ENCODE data around the gene SART1.
A peak's percentile ranks its signal among the peaks of the same experiment; 100 is the strongest.
"Not testable (repeated sequence)": the region's sequence is repeated elsewhere in the genome, so short reads cannot be mapped to it uniquely, and the experiment has no call there.

Gene SART1

GRCh38 chr11:65988791-65989592 lies 27.5 kb downstream of the SART1 start:
- peak; percentile 84 to 95 (median 85) for DNase-seq (ENCODE audit: low read depth in 2 of 3, low spot score in 1 of 3)

DNA sequence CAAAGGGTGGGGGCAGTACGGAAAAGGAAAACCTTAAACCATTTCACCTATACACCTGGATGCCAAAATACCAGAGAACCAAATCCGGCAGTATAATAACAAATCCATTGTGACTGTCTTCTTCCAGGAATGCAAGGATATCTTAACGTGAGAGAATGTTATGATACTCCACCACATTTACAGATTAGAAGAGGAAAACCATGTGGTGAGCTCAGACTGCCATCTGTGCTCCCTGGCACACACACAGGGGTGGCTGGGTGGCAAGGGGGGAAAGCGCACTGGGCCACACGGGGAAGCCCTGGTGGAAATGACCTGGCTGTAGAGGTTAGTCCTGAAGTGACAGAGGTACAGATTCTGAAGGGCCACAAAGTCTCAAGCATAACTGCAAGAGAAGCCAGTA lies 30.5 kb downstream of the SART1 start:
- no peak for DNase-seq (ENCODE audit: low read depth in 2 of 3, low spot score in 1 of 3)

- no peak for DNase-seq (ENCODE audit: low read depth in 2 of 3, low spot score in 1 of 3)
Observed at GRCh38 chr11:65997286-65997685, 35.8 kb downstream of the SART1 start.

DNA sequence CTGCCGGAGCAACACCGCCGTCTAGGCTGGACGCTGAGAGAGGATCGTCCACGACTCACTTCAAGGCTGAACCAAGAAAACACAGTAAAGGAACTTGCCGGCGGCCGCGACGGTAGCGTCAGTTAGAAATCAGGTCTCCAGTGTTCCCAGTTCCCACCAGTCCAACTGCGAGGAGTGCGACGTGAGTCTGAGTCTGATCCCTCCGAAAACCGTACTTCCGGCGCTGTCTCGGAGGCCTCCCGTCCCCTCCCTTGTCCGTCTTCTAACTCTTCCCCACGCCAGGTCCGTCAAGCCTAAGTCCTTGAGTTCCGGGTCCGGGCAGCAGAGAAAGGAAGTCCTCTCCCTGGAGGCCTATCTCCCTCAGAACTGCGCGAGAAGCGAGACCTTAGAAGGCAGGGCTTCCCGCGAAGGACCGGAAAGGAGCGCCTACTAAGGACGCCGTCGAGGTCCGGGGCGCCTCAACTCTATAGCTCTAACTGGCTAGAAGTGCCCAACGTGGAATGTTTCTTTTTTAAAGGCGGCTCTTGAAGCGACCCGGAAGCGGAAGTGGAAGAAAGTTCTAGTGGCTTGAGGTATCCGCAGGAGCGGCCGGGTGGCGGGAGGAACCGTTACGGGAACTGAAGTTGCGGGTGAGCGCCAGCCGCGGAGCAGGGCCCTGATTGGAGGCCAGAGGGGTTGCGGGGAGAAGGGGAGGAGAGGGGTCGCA lies 40.6 kb downstream of the SART1 start, which contains the start of the genes BANF1 and EIF1AD:
TSS of gene BANF1 (plus strand) at position 562 of the 706 bp plus-strand sequence. CDS start 748 bp downstream, outside the sequence.
TSS of gene EIF1AD (minus strand) at position 216 of the 706 bp plus-strand sequence. CDS start 1,768 bp downstream, outside the sequence.
- DNase-seq (ENCODE audit: low read depth in 2 of 3, low spot score in 1 of 3): peak; percentile 88 to 96 (median 94)

GRCh38 chr11:66002648-66003225 lies 41.2 kb downstream of the SART1 start:
- DNase-seq (ENCODE audit: low read depth in 2 of 3, low spot score in 1 of 3): no peak

GRCh38 chr11:66003291-66003690 lies 41.8 kb downstream of the SART1 start:
- no peak for DNase-seq (ENCODE audit: low read depth in 2 of 3, low spot score in 1 of 3)

- DNase-seq (ENCODE audit: low read depth in 2 of 3, low spot score in 1 of 3): no peak
Observed at GRCh38 chr11:66004186-66004585, 42.7 kb downstream of the SART1 start.

DNA sequence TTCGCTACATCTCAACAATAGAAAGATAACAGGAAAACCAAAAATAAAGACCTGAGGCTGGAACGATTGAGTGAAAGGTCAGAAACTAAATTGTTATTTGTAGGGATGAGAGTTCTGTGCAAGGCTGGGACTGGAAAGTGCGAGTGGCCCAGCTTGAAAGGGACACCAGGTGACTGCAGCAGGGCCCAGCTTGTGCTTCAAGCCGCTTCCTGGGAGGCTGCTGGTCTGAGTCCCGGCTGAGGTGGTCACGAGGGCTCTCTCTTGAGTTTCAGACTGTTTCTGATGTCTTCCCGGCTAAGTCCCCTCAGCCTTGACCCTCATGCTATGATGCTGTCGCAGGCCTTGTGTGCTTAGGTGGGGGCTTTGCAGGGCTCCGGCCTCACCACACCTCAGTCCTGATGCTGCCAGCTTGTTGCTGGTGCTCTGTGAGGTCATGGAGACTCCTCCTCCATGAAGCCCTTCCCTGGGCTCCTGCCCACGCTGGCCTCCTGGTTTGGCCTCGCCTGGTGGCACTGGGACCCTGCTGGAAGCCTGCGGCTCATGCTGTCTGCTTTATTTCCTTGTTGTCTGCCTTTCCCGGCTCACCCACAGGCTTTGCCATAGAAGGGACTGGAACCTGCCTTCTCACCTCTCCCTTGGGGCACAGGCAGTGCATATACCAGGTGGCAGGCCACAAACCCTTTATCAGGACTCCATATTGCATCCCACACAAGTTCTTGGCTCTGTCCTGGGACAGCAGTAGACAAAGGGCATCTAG lies 44.8 kb downstream of the SART1 start:
- no peak for DNase-seq (ENCODE audit: low read depth in 2 of 3, low spot score in 1 of 3)

DNA sequence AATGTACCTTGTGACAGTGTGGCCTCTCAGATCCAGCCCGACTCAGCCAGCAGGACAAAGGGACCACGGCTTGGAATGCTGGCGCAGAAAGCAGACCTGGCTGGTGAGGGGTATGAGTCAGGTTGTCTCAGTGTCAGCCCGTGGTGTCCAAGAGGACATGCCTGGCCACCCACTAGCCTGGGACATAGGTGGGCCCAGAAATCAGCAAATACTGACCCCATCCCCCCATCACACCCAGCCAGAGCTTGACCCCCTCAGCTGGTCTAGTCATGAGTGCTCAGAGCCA lies 45.3 kb downstream of the SART1 start:
- no peak for DNase-seq (ENCODE audit: low read depth in 2 of 3, low spot score in 1 of 3)

GRCh38 chr11:66007201-66007634 lies 45.7 kb downstream of the SART1 start:
- DNase-seq (ENCODE audit: low read depth in 2 of 3, low spot score in 1 of 3): no peak

GRCh38 chr11:66008095-66008467 lies 46.5 kb downstream of the SART1 start:
- no peak for DNase-seq (ENCODE audit: low read depth in 2 of 3, low spot score in 1 of 3)

- no peak for DNase-seq (ENCODE audit: low read depth in 2 of 3, low spot score in 1 of 3)
Observed at GRCh38 chr11:66008468-66009101, 47.1 kb downstream of the SART1 start.

- DNase-seq (ENCODE audit: low read depth in 2 of 3, low spot score in 1 of 3): not testable (repeated sequence)
Observed at GRCh38 chr11:66010036-66010435, 48.5 kb downstream of the SART1 start.

GRCh38 chr11:66011239-66011784 lies 49.8 kb downstream of the SART1 start:
- no peak for DNase-seq (ENCODE audit: low read depth in 2 of 3, low spot score in 1 of 3)

DNA sequence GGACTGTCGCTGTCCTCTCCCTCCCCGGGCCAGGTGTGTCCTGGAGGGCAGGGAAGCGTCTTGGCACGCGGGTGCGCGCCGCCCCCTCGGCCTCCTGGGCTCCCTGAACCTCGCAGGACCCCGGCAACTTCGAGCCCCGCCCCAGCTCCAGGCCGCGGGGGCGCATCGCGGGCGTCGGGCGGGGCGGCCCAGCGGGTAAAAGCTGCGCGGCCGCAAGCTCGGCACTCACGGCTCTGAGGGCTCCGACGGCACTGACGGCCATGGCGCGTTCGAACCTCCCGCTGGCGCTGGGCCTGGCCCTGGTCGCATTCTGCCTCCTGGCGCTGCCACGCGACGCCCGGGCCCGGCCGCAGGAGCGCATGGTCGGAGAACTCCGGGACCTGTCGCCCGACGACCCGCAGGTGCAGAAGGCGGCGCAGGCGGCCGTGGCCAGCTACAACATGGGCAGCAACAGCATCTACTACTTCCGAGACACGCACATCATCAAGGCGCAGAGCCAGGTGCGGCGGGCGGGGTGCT lies 50.3 kb downstream of the SART1 start, which contains the start of gene CST6:
TSS of gene CST6 (plus strand) at position 224 of the 519 bp plus-strand sequence. CDS start at position 261, 37 bp downstream.
- no peak for DNase-seq (ENCODE audit: low read depth in 2 of 3, low spot score in 1 of 3)

DNA sequence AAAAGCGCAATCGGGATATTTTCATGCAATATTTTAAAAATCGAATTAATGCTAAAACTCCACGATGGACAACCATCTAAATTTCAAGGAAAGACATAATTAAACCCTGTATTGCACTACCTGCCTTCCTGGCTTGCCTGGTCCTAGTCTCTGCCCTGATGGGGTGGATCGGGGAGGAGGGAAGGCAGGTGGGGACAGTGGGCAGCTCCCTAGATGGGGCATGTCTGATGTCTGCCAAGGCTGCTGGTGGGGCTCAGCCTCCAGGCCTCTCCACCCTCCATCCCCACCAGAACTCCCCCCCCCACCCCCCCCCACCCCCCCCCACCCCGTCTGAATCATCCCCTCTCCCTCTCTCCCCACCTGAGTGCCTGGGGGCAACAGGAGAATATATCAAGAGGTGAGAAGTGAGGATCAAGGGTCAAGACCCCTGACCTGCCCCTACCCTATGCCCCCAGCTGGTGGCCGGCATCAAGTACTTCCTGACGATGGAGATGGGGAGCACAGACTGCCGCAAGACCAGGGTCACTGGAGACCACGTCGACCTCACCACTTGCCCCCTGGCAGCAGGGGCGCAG lies 50.9 kb downstream of the SART1 start:
- DNase-seq (ENCODE audit: low read depth in 2 of 3, low spot score in 1 of 3): no peak

GRCh38 chr11:66012946-66013761 lies 51.6 kb downstream of the SART1 start:
- DNase-seq (ENCODE audit: low read depth in 2 of 3, low spot score in 1 of 3): no peak

DNA sequence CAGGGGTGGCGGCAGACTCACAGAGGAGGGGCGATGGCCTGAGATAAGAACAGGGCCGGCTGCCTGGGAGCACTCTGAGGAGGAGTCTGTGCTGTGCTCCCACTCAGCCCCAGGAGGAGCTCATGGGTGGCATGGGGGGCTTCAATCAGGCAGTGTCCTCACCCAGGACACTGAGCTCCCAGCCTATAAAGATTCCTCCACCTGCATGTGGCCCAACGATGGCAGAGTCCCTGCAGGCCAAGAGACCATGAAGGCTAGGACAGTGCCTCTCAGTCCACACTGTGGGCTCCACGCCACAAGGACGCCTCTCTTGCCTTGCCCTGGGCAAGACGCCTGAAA lies 52.2 kb downstream of the SART1 start:
- DNase-seq (ENCODE audit: low read depth in 2 of 3, low spot score in 1 of 3): no peak

DNA sequence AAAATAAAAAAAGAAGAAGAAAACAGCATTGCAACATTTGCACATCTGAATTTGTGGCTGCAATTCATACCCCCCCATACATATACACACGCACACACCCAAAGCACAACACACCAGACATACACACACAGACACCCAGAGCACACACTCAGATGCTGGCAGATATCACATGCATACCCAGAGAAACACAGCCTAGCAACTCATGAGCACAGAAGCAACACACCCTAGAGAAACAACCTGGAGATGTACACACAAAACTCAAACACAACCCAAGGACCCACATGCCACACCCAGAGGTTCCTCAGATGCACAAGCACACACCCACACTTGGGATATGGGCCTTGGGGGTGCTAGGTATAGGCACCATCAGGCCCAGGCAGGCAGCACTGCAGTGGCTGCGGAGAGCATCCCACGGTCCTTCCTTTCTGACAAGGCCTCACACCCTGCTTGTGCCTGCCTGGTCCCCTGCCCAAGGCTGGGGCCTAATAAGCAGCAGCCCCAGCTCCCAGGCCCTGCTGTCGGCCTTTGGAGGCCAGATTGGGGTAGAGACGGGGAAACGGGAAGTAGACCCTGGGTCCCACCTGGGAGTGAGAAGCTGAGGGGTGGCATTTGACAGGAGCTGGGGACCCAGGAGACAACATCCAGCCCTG lies 53.4 kb downstream of the SART1 start:
- DNase-seq (ENCODE audit: low read depth in 2 of 3, low spot score in 1 of 3): no peak
